Right lobe of liver (tissue), 6 donors: ENCODE data around the gene STAT3. TPM values are rescaled to one million over a fixed set of nuclear protein-coding genes. Genes with fewer than 3 reads are reported as not detected.

Experiments
- ATAC-seq, 4 donors: fragments of 200-7000 bp; cut with Tn5 transposase; one replicate each; pipeline ENCODE4 v1.9.1; 2020; ENCODE audit warnings: mild to moderate bottlenecking in 4 of 4, moderate library complexity in 4 of 4
- DNase-seq, 3 donors: peaks; one replicate each; pipeline ENCODE4 v3.0.0-alpha.2; 2020
- H3K27ac ChIP-seq, 3 donors: fragments of 200-600 bp; one replicate each; pipeline ENCODE4 v1.8.0; 2022
- H3K27me3 ChIP-seq, 2 donors: fragments of 200-600 bp; one replicate each; pipeline ENCODE4 v1.8.0; 2022
- H3K36me3 ChIP-seq, 4 donors: fragments of 200-600 bp; sonication (generic) in 1 of 4; one replicate each; pipeline versions ENCODE4 v1.5.1 to v1.8.0; 2017 to 2022; ENCODE audit warnings: control low read depth in 1 of 4
- H3K4me1 ChIP-seq, 4 donors: fragments of 200-600 bp; sonication (generic) in 1 of 4; one replicate each; pipeline versions ENCODE4 v1.5.1 to v1.8.0; 2017 to 2022; ENCODE audit warnings: control low read depth in 1 of 4
- H3K4me3 ChIP-seq, 3 donors: fragments of 200-600 bp; one replicate each; pipeline ENCODE4 v1.8.0; 2022
- H3K9me3 ChIP-seq, 4 donors: fragments of 200-600 bp; sonication (generic) in 1 of 4; one replicate each; pipeline versions ENCODE4 v1.5.1 to v1.8.0; 2017 to 2022; ENCODE audit warnings: control low read depth in 1 of 4
- POLR2A ChIP-seq: fragments of 450-650 bp; IDR thresholded peaks from one replicate; pipeline ENCODE4 v1.6.1; 2017; ENCODE audit warnings: antibody characterized with exemption, mild to moderate bottlenecking
- WGBS: methylation state at CpG from one replicate; pipeline ENCODE4 v1.1.6; 2018; ENCODE audit warnings: low coverage, low lambda C conversion rate; ENCODE audit not compliant: insufficient coverage; ENCODE audit errors: missing lambda C conversion rate; 5-methylcytosine and 5-hydroxymethylcytosine counted together
- intact Hi-C, 2 donors: fragments of 100-400 bp; cut with DNase I; formaldehyde crosslinking; loops; one replicate each; pipeline versions ENCODE4 v1.11.2 to v1.14.1; 2022
- total RNA-seq, 6 experiments: library from RNA; depleted of rRNA in 2 of 6; stranded (reverse); fragments of >200 nt in 2 of 6; fragmentation: NEBNext Ultra II Directional in 3 of 6; extraction: Animal tissue kit (Norgen Biotek cat#: 25700) in 3 of 6; gene quantifications; one replicate each; pipeline versions ENCODE4 v1.1.0 to v1.2.4, GENCODE V29; 2016 to 2023
- TF ChIP-seq, protein P1 (sequence below), 4 donors: fragments of 200-600 bp in 3 of 4; fragments of 450-650 bp in 1 of 4; IDR thresholded peaks; one replicate each; pipeline versions ENCODE4 v1.5.1 to v1.8.0; 2016 to 2022; ENCODE audit warnings: antibody characterized with exemption in 4 of 4, mild to moderate bottlenecking in 2 of 4
- donor health status: DM: no; HTN: yes; CAD: no.
- donor health status: DM: no; HTN: no; CAD: no.
- donor health status: DM: no; HTN: no; CAD: no.
- donor health status: DM: no; HTN: yes; CAD: no.
- donor health status: DM: no; HTN: yes; CAD: no.

The STAT3 gene
- total RNA-seq, 6 experiments from 2014 or later, result 108 to 267 (median 208) TPM

DNA sequence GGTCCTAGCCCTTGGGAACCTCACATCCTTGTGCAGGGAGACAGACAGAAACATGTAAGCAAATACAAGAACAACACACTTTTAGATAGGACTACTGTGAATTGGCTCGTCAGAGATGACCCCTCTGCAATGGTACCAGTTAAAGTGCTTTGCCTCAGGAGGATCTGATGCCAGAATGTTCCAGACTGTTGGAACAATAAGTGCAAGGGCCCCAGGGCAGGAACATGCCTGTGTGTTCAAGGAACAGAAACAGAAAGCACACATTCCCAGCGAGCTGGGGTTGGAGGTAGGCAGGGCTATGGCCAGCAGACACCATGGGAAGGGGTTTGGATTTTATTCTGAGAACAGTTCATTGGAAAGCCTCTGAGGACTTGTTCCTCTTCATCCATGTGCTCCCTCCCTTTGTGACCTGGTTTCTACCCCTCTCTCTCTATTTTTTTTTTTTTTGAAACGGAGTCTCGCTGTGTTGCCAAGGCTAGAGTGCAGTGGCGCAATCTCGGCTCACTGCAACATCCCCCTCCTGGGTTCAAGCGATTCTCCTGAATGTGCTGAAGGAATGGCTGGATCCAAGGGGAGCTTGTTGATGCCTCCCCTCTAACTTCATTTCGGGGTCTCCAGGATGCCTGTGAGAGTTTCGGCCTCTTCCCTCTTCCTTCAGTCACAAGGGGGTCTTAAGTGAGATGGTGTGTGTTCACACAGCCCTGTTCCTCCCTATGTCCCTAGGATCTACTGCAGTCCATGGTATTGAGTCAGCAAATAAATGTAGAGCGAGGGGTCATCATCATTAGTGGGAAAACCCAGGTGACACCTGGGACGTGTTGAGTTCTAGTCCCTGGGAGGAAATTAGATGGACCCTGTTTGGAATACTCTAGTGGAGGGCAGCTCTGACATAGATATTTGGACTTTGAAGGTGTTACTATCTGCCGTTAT, 93.5 kb downstream of the STAT3 start:
- H3K9me3 ChIP-seq, result no peaks in the 10 kb centered on the region
- intact Hi-C loops, result no loop called here
- TF ChIP-seq, protein P1, sequence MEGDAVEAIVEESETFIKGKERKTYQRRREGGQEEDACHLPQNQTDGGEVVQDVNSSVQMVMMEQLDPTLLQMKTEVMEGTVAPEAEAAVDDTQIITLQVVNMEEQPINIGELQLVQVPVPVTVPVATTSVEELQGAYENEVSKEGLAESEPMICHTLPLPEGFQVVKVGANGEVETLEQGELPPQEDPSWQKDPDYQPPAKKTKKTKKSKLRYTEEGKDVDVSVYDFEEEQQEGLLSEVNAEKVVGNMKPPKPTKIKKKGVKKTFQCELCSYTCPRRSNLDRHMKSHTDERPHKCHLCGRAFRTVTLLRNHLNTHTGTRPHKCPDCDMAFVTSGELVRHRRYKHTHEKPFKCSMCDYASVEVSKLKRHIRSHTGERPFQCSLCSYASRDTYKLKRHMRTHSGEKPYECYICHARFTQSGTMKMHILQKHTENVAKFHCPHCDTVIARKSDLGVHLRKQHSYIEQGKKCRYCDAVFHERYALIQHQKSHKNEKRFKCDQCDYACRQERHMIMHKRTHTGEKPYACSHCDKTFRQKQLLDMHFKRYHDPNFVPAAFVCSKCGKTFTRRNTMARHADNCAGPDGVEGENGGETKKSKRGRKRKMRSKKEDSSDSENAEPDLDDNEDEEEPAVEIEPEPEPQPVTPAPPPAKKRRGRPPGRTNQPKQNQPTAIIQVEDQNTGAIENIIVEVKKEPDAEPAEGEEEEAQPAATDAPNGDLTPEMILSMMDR (IDR thresholded peaks at IDR 0.05), result no peak
- TF ChIP-seq POLR2A, result no peak
- H3K27me3 ChIP-seq, result no peaks in the 10 kb centered on the region
- DNase-seq, result peak in 1 of 3 donors; percentile 24
- WGBS, result 39% methylated on average over 7 of the region's 12 CpGs
- no peak overlapping the region for H3K4me3 ChIP-seq
- H3K36me3 ChIP-seq, result peaks cover 0 to 8% (median 0%) of the 10 kb centered on the region in 4 donors
- H3K4me1 ChIP-seq, result no peaks in the 10 kb centered on the region
- no peak overlapping the region for H3K27ac ChIP-seq
- peak; percentile 39 to 73 (median 62) for ATAC-seq

DNA sequence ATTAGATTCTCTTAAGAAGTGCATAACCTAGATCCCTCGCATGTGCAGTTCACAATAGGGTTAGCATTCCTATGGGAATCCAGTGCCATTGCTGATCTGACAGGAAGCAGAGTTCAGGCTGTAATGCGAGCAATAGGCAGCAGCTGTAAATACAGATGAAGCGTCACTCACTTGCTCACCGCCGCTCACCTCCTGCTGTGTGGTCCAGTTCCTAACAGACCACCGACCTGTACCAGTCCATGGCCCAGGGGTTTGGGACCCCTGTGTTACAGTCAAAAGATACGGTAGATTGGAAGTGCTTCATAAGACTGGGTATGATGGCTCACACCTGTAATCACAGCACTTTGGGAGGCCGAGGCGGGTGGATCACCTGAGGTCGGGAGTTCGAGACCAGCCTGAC, 97.1 kb downstream of the STAT3 start:
- ATAC-seq (no peak), DNase-seq (no peak)
- Histone ChIP-seq H3K27me3 (no peaks in the 10 kb centered on the region), H3K4me1 (peaks cover 0 to 6% (median 2%) of the 10 kb centered on the region in 4 donors), H3K9me3 (no peaks in the 10 kb centered on the region), H3K4me3 (no peak overlapping the region), H3K27ac (no peak overlapping the region), H3K36me3 (peaks cover 0 to 7% (median 0%) of the 10 kb centered on the region in 4 donors)
- TF ChIP-seq, protein P1 (IDR thresholded peaks at IDR 0.05), result no peak
- TF ChIP-seq POLR2A, result no peak
- 97% methylated on average over 6 of the region's 11 CpGs for WGBS
- intact Hi-C loops, result no loop called here

DNA sequence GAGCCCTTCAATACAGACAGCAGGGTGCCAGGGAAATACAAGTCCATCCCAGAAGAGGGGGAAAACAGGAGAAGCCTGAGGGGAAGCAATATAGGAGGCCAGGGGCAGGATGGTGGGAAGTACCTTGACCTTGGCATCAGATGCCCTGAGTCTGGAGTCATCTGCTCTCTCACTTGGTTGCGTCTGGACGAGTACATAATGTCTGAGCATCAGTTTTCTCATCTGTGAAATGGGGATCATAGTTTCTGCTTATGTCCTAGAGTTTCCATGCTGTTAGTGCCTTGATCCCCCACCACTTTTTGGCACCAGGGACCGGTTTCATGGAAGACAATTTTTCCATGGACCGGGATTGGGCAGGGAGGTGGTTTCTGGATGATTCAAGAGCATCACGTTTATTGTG, 97.7 kb downstream of the STAT3 start:
- DNase-seq, result no peak

DNA sequence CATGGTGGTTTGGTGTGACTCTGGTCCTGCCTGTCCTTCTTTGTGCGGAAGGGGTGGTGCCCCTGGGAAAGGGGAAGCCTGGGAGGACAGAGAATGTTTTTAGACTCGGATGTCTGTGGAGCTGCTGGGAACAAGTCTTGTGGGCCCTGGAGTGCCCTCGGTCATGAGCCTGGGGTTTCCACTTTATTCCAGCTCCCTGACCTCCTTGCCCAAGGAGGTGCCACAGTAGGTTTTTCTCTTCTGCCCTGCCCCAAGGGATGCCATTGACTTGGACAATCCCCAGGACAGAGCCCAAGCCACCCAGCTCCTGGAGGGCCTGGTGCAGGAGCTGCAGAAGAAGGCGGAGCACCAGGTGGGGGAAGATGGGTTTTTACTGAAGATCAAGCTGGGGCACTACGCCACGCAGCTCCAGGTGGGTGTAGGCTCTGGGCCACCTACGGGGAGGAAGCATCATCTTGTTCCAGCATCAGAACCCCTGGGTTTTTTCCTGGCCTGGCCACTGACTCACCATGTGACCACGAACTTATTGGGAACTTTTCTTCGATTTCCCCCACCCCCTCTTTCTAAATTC, 98.5 kb downstream of the STAT3 start:
- peak overlapping the region in 1 of 3 donors; percentile 75 for H3K27ac ChIP-seq
- intact Hi-C loops, result no loop called here
- no peak for DNase-seq
- H3K36me3 ChIP-seq, result no peaks in the 10 kb centered on the region
- TF ChIP-seq, protein P1 (IDR thresholded peaks at IDR 0.05), result no peak
- 40% methylated on average over 2 of the region's 9 CpGs for WGBS
- peak overlapping the region in 1 of 3 donors; percentile 72 for H3K4me3 ChIP-seq
- peak in 2 of 4 donors; percentile 10 to 19 for ATAC-seq
- H3K27me3 ChIP-seq, result no peaks in the 10 kb centered on the region
- no peaks in the 10 kb centered on the region for H3K9me3 ChIP-seq
- peaks cover 0 to 6% (median 2%) of the 10 kb centered on the region in 4 donors for H3K4me1 ChIP-seq

More for the DNA sequence above, 97.7 kb downstream of the STAT3 start:
- 94% methylated on average over 2 of the region's 5 CpGs for WGBS
- H3K9me3 ChIP-seq, result no peaks in the 10 kb centered on the region
- H3K4me1 ChIP-seq, result peaks cover 0 to 6% (median 2%) of the 10 kb centered on the region in 4 donors
- no peak overlapping the region for H3K4me3 ChIP-seq
- TF ChIP-seq, protein P1 (IDR thresholded peaks at IDR 0.05), result no peak
- TF ChIP-seq POLR2A, result no peak
- no peak for ATAC-seq
- no peak overlapping the region for H3K27ac ChIP-seq
- no peaks in the 10 kb centered on the region for H3K27me3 ChIP-seq
- intact Hi-C loops, result no loop called here
- H3K36me3 ChIP-seq, result peaks cover 0 to 2% (median 0%) of the 10 kb centered on the region in 4 donors
